HL-60 (cell line): Measurements from ENCODE around the gene IQSEC1.

Experiments used
- CTCF ChIP-seq: IDR thresholded peaks from one replicate; pipeline ENCODE4 v1.5.1; 2011; ENCODE audit warnings: low read length, control low read depth, inconsistent platforms; ENCODE audit not compliant: insufficient read depth
- GABPA ChIP-seq: IDR thresholded peaks from 2 replicates; pipeline ENCODE4 v1.6.1; 2012; ENCODE audit warnings: low read depth
- POLR2AphosphoS5 ChIP-seq: IDR thresholded peaks from 2 replicates; pipeline ENCODE4 v1.6.1; 2012; ENCODE audit warnings: low read depth
- REST ChIP-seq: IDR thresholded peaks from 2 replicates; pipeline ENCODE4 v1.6.1; 2012; ENCODE audit warnings: low read depth; ENCODE audit not compliant: insufficient replicate concordance

GRCh38 chr3:13091898-13092611 is 18.8 kb upstream of the IQSEC1 start:
- TF ChIP-seq CTCF (peak; percentile 93), POLR2AphosphoS5 (no peak), REST (no peak), GABPA (no peak)
